Prostate gland (tissue), 2 donors: Measurements from ENCODE around the gene CNGA2.

ENCODE experiments used
- POLR2A ChIP-seq: fragments of 450-650 bp; IDR thresholded peaks from one replicate; pipeline ENCODE4 v1.6.1; 2016; ENCODE audit warnings: antibody characterized with exemption, mild to moderate bottlenecking
- POLR2AphosphoS5 ChIP-seq: sonication (generic); formaldehyde crosslinking; IDR thresholded peaks from one replicate; pipeline ENCODE4 v1.6.1; 2017; ENCODE audit warnings: antibody characterized with exemption
- TF ChIP-seq, protein P1 (sequence below), 4 experiments: fragments of 200-600 bp in 2 of 4; fragments of 450-650 bp in 2 of 4; sonication (generic) in 2 of 4; IDR thresholded peaks; 1 replicate in 3 of 4; 2 replicates in 1 of 4; pipeline ENCODE4 v1.5.1; 2016 to 2019; ENCODE audit warnings: antibody characterized with exemption in 4 of 4, mild to moderate bottlenecking in 2 of 4, moderate library complexity in 2 of 4

DNA sequence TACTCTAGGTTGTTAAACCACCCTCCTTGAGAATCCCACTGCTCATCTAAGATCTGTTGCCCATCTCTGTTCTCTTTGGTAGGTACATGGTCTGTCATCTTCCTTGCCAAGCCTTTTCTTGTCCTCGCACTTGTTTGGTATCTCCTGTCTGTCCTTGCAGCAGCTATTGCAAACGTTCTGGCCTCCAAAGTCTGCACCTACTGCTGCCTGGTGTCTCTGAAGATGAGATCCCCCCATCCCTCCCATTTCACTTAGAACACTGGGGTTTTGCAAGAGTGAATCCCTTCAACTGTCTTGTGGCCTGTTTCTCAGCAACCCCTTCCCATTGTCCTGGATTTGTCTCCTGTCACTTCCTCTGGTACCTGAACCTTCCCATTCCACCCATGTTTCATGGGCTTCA, 673 bp downstream of the CNGA2 start:
- TF ChIP-seq, protein P1, sequence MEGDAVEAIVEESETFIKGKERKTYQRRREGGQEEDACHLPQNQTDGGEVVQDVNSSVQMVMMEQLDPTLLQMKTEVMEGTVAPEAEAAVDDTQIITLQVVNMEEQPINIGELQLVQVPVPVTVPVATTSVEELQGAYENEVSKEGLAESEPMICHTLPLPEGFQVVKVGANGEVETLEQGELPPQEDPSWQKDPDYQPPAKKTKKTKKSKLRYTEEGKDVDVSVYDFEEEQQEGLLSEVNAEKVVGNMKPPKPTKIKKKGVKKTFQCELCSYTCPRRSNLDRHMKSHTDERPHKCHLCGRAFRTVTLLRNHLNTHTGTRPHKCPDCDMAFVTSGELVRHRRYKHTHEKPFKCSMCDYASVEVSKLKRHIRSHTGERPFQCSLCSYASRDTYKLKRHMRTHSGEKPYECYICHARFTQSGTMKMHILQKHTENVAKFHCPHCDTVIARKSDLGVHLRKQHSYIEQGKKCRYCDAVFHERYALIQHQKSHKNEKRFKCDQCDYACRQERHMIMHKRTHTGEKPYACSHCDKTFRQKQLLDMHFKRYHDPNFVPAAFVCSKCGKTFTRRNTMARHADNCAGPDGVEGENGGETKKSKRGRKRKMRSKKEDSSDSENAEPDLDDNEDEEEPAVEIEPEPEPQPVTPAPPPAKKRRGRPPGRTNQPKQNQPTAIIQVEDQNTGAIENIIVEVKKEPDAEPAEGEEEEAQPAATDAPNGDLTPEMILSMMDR (IDR thresholded peaks at IDR 0.05) = no peak
- TF ChIP-seq POLR2AphosphoS5 = no peak
- TF ChIP-seq POLR2A = no peak
